Loucy (cell line): ENCODE results near the gene SCN2A.

ENCODE experiments used
- H2AFZ ChIP-seq: fragments of 200-600 bp; sonication (generic); 2 replicates; pipeline ENCODE4 v1.6.0; 2016; ENCODE audit warnings: antibody characterized with exemption, mild to moderate bottlenecking, low read length, moderate library complexity
- H3F3A ChIP-seq: fragments of 200-600 bp; 2 replicates; pipeline ENCODE4 v1.6.0; 2016; ENCODE audit warnings: antibody characterized with exemption, low read depth, mild to moderate bottlenecking
- H3K27me3 ChIP-seq: fragments of 200-600 bp; sonication (generic); 2 replicates; pipeline ENCODE4 v1.6.1; 2014; ENCODE audit warnings: low read length, mild to moderate bottlenecking; ENCODE audit not compliant: insufficient read depth, poor library complexity, severe bottlenecking
- H3K36me3 ChIP-seq: fragments of 200-600 bp; sonication (generic); 2 replicates; pipeline ENCODE4 v1.6.1; 2016; ENCODE audit warnings: low read length; ENCODE audit not compliant: insufficient read depth
- H3K4me1 ChIP-seq: fragments of 200-600 bp; sonication (generic); 2 replicates; pipeline ENCODE4 v1.5.1; 2014; ENCODE audit warnings: low read length, mild to moderate bottlenecking; ENCODE audit not compliant: insufficient read depth, poor library complexity, severe bottlenecking
- H3K4me2 ChIP-seq: fragments of 200-600 bp; sonication (generic); 2 replicates; pipeline ENCODE4 v1.6.0; 2014; ENCODE audit warnings: antibody characterized with exemption, low read length, low read depth, mild to moderate bottlenecking; ENCODE audit not compliant: poor library complexity, severe bottlenecking
- H3K4me3 ChIP-seq: fragments of 200-600 bp; sonication (generic); 2 replicates; pipeline ENCODE4 v1.5.1; 2014; ENCODE audit warnings: low read length, mild to moderate bottlenecking, mixed read lengths; ENCODE audit not compliant: poor library complexity, severe bottlenecking
- H3K79me2 ChIP-seq: fragments of 200-600 bp; sonication (generic); 2 replicates; pipeline ENCODE4 v1.6.1; 2014; ENCODE audit warnings: low read length; ENCODE audit not compliant: insufficient read depth
- H3K9ac ChIP-seq: fragments of 200-600 bp; sonication (generic); 2 replicates; pipeline ENCODE4 v1.6.0; 2014; ENCODE audit warnings: mild to moderate bottlenecking, low read depth, low read length, moderate library complexity; ENCODE audit not compliant: poor library complexity, severe bottlenecking
- H3K9me2 ChIP-seq: fragments of 200-600 bp; sonication (generic); replicated peaks from 2 replicates; pipeline ENCODE4 v1.6.1; 2016; ENCODE audit warnings: low read depth, low read length, mixed read lengths
- H3K9me3 ChIP-seq: fragments of 200-600 bp; sonication (generic); 2 replicates; pipeline ENCODE4 v1.6.1; 2014; ENCODE audit warnings: mild to moderate bottlenecking, antibody characterized with exemption, low read length, low read depth; ENCODE audit not compliant: insufficient read depth
- H4K20me1 ChIP-seq: fragments of 200-600 bp; sonication (generic); 2 replicates; pipeline ENCODE4 v1.6.0; 2014; ENCODE audit warnings: antibody characterized with exemption, low read length, mild to moderate bottlenecking; ENCODE audit not compliant: insufficient read depth, poor library complexity, severe bottlenecking
- CTCF ChIP-seq: fragments of 200-600 bp; sonication (generic); conservative IDR thresholded peaks from 2 replicates; pipeline ENCODE4 v1.5.1; 2014; ENCODE audit warnings: mild to moderate bottlenecking, antibody characterized with exemption, low read length
- EZH2phosphoT487 ChIP-seq: fragments of 200-600 bp; IDR thresholded peaks from 2 replicates; pipeline ENCODE4 v1.6.1; 2018; ENCODE audit warnings: antibody characterized with exemption, mild to moderate bottlenecking, moderate library complexity, borderline replicate concordance

The SCN2A gene

DNA sequence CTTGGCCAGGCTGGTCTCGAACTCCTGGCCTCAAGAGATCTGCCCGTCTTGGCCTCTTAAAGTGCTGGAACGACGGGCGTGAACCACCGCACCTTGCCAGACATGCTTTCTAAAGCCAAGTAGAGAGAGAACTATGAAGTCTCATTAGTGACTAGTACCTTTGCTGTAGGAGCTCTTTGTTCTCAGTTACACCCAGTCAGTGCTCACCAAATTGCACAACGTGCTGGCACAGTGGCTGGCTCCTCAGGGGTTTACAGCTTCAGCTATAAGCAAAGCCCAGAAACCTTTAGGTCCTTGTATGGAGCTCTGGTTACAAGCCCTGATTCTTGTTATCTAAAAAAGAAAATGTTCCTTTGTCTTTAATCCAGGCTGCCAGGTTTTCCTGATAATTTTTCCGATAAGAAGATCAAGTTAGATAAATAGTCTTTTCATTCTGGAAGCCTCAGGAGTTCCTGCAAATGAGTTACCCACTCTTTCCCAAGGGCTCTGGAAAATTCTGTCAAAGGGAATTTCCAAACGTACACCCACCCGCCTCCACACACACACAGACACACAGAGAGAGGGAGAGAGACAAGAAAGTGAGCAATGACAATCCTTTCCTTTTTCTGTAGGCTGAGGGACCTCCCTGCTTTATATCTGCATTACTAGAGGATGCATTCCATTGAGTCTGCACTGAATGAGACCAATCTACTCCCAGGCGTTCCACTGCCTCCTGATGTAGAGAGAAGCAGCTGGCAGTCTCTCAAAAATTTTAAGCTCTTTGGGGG, 130.1 kb downstream of the SCN2A start:
- Histone ChIP-seq H3K4me3 (no peak overlapping the region), H3K79me2 (no peaks in the 10 kb centered on the region)

DNA sequence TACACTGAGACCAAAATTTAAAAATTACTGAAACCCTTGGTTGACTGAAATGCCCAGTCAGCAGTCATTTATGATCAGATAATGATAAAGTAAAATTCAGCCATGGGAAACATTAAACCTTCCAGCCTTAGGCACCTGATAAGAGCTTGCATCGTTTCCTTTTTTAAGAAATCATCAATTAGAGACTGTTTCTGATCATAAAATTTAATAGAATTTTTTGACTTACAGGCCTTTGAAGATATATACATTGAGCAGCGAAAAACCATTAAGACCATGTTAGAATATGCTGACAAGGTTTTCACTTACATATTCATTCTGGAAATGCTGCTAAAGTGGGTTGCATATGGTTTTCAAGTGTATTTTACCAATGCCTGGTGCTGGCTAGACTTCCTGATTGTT, 130.7 kb downstream of the SCN2A start:
- H3K79me2 ChIP-seq = no peaks in the 10 kb centered on the region
- no peaks in the 10 kb centered on the region for H4K20me1 ChIP-seq
- no peaks in the 10 kb centered on the region for H3K9me3 ChIP-seq

More for the DNA sequence above, 130.1 kb downstream of the SCN2A start:
- no peak for TF ChIP-seq CTCF
- TF ChIP-seq EZH2phosphoT487 = no peak
- Histone ChIP-seq H3K27me3 (no peaks in the 10 kb centered on the region), H3F3A (no peaks in the 10 kb centered on the region), H3K9me2 (no peaks in the 10 kb centered on the region), H2AFZ (no peak overlapping the region; the same call in 1 of the 2 replicates), H3K4me2 (peak overlapping the region; percentile 3), H3K36me3 (no peaks in the 10 kb centered on the region), H3K9me3 (no peaks in the 10 kb centered on the region), H3K4me1 (peaks cover 17% of the 10 kb centered on the region), H3K9ac (no peak overlapping the region), H4K20me1 (no peaks in the 10 kb centered on the region)

GRCh38 chr2:165371356-165371755, 132.1 kb downstream of the SCN2A start:
- Histone ChIP-seq H3K9me3 (no peaks in the 10 kb centered on the region), H3K79me2 (no peaks in the 10 kb centered on the region), H3K4me2 (no peak overlapping the region), H3K4me1 (peaks cover 17% of the 10 kb centered on the region), H3K9me2 (no peaks in the 10 kb centered on the region), H2AFZ (no peak overlapping the region), H3K27me3 (no peaks in the 10 kb centered on the region), H4K20me1 (no peaks in the 10 kb centered on the region), H3K9ac (no peak overlapping the region), H3K36me3 (no peaks in the 10 kb centered on the region), H3F3A (no peaks in the 10 kb centered on the region), H3K4me3 (no peak overlapping the region)
- TF ChIP-seq EZH2phosphoT487 (no peak), CTCF (no peak)

More for the DNA sequence above, 130.7 kb downstream of the SCN2A start:
- Histone ChIP-seq H3K4me3 (no peak overlapping the region), H2AFZ (peak overlapping the region; percentile 24), H3K9ac (no peak overlapping the region), H3K4me1 (peaks cover 17% of the 10 kb centered on the region), H3F3A (no peaks in the 10 kb centered on the region), H3K4me2 (peak overlapping the region; percentile 3), H3K9me2 (no peaks in the 10 kb centered on the region), H3K36me3 (no peaks in the 10 kb centered on the region), H3K27me3 (no peaks in the 10 kb centered on the region)
- TF ChIP-seq CTCF (no peak), EZH2phosphoT487 (no peak)
